D341Med (cell line): ENCODE data around the gene TIMM29.
"Not testable (repeated sequence)": the region's sequence is repeated elsewhere in the genome, so short reads cannot be mapped to it uniquely, and the experiment has no call there.

ENCODE experiments used
- DNase-seq: peaks from one replicate; pipeline ENCODE4 v3.0.0; 2012; ENCODE audit warnings: low spot score

Gene TIMM29

DNA sequence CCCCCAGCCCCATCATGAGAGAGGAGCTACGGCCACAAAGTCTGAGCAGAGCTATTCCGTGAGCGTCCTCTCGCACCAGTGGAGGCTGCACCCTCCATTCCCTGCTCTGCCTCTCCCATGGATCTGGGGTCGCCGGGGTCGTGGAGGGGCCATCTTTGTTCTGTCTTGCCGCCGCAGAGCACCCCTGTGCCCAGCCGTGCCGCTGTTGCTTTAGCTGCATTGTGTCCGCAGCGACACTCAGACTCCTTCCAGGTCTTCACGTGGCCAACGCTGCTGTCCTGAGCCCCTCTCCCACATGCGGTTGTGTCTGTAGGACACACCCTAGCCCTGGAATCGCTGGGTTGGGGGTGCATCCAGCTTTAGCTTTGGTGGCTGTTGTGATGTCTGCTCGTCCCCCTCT is 16.0 kb upstream of the TIMM29 start:
- DNase-seq: no peak

DNA sequence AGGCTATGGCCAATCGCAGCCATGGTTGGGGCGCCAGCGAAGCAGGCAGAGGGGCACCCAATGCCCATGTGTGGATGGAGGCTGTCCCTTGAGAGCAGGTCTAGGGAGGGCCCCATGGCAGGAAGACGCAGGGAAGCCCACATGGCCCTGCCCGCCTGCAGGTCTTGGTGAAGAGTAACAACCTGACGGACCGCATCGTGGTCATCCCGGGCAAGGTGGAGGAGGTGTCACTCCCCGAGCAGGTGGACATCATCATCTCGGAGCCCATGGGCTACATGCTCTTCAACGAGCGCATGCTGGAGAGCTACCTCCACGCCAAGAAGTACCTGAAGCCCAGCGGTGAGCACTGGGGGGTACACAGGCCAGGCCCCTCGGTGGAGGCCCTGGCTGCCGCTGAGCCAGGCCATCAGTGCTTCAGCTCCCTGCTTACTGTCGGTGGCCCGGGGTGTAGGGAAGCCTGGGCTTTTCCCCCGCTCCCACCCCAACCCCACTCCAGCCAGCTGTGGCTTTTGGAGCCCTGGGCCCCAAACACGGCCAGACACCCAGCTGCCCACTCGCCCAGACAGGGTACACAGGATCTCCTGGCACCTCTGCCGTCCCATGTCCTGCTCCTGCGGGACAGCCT is 14.8 kb upstream of the TIMM29 start:
- no peak for DNase-seq

DNA sequence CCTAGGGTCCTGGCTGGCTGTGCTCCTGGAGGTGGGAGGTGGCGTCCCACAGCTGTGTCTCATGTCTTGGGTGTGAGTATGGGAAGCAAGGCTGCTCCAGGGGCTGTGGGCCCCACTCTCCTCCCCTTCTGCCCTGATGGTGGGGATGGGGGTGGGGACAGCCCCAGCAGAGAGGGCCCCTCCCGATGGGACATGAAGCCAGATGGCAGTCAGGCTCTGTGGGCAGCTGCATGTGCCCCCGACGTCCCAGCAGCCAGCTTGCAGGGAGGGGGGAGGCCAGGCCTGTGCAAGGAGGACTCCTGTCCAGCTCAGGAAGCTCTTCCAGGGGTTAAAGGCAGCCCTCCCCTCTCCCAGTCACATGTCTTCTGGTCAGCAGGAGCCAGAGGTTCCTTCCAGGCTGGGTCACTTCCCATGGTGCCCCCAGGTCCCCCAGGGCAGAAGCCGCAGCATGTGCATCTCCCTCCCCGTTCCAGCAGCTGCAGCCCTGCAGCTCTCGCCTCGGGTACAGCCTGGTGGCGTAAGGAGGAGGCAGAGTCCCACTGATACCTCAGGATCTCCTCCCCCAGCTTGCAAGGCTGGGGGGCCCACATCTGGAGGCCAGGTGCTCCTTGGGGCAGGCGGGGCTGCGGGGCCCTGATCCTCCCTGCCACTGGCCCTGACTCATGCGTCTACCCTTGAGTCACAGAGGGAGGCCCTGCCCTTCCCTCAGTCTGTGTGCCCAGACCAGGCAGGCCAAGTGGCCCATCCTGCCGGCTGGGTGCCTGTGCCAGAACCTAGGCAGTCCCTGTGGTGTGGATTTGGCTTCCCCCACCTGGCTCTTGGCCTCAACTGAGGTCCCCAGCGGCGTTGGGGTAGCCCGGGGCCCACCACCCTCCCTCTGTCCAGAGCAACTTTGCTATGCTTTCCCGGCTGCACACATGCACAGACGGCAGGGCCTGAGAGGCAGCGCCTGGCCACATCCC is 13.2 kb upstream of the TIMM29 start:
- DNase-seq: no peak

DNA sequence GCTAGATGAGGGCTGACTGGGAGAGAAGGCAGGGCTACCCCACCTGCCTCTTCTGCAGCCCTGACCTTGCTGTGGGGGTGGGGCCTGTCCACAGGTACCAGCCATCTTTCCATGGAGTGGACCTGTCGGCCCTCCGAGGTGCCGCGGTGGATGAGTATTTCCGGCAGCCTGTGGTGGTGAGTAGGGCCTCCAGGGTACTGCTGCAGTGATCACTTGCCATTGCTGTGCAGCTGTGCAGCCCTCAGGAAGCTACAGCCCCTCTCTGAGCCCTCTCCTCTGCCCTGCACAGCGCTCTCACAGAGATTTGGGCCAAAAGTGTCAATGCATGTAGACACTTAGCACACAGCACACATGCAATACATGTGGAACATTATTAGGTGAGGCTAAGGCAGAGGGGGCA is 12.0 kb upstream of the TIMM29 start:
- DNase-seq: no peak

DNA sequence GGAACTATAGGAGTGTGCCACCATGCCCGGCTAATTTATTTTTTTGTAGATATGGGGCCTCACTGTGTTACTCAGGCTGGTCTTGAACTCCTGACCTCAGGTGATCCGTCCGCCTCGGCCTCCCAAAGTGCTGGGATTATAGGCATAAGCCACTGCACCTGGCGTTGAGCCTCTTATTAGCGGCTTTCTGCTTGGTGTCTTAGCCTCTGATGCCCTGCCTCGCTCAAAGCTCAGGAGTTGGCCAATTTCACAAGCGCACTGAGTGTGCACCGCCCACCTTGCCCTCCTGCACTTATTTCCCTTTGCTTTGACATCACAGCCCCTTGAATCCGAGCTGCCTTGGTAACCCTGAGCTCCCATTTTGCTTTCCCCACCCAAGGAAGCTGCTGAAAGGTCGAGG is 10.3 kb upstream of the TIMM29 start:
- peak; percentile 63 for DNase-seq

DNA sequence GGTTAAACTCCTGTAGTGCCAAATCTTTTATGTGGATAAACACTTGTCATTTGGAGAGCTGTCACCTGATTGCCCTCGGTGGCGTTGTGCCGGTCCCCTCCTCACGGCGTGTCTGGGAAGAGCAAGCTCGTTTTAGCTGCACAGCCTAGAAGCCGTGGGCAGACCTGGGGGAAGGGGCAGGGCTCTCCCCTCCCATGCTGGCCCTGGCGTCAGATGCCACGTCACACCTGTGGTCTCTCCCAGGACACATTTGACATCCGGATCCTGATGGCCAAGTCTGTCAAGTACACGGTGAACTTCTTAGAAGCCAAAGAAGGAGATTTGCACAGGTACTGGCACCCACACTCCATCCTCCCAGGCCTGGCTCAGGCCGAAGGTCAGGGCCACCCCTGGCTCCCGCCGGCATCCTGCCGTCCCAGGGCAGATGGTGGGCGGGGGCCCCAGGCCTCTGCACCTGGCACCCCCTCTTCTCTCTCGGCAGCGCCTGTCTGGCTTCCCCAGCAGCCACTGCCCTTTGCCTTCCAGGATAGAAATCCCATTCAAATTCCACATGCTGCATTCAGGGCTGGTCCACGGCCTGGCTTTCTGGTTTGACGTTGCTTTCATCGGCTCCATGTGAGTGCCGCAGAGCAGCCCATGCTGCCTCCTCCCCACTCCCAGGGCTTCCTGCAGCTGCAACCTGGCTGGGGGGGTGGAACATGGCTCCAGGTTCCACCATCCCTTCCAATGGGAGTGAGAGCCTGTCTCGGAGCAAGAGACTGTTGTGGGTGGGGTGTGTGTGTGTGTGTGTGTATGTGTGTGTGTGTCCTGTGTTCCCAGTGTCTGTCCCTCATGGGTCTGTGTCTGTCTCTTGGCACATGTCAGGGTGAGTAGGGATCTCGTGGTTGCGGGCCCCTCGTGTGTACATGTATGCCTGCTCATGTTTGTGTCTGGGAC is 9.0 kb upstream of the TIMM29 start:
- DNase-seq: peak; percentile 31

DNA sequence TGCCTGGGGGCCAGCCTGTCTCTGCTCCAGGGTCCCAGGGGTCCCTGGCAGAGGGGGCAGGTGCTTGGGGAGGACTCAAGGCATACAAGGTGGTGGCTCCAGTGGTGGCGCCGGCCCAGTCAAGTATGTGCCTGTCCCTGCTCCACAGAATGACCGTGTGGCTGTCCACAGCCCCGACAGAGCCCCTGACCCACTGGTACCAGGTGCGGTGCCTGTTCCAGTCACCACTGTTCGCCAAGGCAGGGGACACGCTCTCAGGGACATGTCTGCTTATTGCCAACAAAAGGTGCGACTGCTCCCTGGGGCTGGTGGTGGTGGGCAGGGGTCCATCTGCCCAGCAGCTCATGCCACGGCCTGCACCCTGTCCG is 8.3 kb upstream of the TIMM29 start:
- peak; percentile 20 for DNase-seq

DNA sequence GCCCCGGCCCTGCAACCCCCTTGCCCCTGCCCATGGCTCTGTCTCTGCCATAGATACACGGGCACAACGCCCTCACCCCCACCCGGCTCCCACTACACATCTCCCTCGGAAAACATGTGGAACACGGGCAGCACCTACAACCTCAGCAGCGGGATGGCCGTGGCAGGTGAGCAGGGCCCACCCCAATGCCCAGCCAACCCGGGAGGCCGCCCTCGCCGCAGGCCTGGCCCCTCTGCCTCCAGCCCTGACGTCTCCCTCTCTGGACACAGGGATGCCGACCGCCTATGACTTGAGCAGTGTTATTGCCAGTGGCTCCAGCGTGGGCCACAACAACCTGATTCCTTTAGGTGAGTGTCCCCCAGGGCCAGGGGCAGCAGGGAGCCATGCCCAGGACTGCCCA is 7.8 kb upstream of the TIMM29 start:
- DNase-seq: no peak

DNA sequence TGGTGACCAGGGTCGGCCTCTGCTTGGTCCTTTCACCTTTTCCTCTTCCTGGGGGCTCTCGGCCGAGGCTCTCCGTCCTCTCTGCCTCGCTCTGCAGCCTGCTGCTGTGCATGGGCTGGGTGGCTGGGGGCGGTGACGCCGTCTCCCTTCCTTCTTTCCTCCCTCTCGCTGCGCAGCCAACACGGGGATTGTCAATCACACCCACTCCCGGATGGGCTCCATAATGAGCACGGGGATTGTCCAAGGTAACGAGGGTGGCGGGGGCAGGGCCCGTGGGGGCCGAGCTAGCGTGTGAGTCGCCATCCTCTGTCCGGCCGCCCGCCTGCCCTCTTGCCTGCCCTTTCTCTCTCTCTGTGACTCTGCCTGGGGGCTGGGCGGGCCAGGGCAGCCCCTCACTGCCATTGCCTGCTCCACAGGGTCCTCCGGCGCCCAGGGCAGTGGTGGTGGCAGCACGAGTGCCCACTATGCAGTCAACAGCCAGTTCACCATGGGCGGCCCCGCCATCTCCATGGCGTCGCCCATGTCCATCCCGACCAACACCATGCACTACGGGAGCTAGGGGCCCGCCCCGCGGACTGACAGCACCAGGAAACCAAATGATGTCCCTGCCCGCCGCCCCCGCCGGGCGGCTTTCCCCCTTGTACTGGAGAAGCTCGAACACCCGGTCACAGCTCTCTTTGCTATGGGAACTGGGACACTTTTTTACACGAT is 7.3 kb upstream of the TIMM29 start:
- peak; percentile 27 for DNase-seq

DNA sequence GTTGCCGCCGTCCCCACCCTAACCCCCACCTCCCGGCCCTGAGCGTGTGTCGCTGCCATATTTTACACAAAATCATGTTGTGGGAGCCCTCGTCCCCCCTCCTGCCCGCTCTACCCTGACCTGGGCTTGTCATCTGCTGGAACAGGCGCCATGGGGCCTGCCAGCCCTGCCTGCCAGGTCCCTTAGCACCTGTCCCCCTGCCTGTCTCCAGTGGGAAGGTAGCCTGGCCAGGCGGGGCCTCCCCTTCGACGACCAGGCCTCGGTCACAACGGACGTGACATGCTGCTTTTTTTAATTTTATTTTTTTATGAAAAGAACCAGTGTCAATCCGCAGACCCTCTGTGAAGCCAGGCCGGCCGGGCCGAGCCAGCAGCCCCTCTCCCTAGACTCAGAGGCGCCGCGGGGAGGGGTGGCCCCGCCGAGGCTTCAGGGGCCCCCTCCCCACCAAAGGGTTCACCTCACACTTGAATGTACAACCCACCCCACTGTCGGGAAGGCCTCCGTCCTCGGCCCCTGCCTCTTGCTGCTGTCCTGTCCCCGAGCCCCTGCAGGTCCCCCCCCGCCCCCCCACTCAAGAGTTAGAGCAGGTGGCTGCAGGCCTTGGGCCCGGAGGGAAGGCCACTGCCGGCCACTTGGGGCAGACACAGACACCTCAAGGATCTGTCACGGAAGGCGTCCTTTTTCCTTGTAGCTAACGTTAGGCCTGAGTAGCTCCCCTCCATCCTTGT is 6.5 kb upstream of the TIMM29 start:
- peak; percentile 33 for DNase-seq

DNA sequence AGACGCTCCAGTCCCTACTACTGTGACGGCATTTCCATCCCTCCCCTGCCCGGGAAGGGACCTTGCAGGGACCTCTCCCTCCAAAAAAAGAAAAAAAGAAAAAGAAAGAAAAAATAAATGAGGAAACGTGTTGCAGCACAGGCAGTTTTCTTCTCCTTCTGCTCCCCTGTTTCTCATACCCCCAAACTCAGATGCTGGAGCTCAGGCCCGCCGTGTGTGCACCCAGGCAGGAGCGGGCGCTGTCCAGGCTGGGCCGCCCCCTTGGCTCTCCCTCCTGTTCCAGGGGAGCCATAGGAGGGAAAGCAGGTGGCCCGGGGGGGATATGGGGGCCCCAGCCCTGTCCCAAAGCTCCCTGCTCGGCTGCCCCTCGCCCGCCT is 6.0 kb upstream of the TIMM29 start:
- peak; percentile 24 for DNase-seq

DNA sequence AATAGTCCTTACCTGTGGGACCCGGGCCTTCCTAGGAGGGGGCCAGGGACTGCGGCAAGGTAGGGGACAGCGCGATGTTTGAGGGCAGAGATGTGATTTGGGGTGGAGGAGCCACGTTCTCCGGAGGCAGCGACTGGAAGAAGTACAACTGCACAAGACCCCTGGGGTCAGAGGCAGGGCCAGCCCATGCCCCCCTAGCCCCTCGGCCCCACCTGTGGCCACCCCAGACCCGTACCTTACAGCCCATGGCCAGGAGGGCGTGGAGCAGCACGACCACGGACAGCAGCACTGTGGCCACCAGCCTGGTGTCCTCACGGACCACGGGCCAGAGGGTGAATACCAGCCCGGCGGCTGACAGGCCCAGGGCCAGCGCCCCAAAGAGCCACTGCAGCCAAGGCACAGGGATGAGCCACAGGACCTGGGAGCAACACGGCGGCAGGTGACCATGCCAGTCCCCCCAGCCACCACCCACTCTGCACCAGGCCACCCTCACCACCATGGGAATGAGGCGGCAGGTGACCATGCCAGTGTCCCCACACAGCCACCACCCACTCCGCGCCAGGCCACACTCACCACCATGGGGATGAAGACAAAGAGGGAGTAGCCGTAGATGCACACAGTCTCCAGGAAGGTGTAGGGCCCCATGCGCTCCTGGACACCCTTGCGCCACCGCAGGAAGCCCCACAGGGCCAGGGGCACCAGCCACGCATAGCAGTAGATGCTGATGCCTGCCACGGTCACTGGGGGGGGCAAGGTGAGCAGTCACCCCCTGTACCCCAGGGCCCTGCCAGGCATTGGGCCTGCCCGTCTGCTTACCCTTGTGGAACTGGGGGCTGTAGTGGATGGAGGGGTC is 5.1 kb upstream of the TIMM29 start:
- peak; percentile 20 for DNase-seq

DNA sequence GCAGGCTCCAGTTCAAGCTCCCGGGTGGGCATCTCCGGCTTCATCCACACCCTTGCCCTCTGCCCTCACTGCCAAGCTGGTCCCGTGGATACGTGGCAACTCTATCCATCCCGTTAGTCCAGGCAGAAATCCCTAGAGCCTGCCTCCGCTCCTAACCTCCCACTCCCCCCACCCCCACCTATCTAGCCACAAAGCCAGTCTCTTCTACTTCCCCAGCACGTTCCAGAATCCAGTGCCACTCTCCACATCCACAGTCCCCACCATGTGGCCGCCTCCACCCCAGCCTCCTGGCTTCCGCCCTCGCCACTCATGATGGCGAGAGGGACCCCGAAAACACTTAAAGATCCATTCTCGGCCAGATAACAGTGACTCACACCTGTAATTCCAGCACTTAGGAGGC is 4.0 kb upstream of the TIMM29 start:
- peak; percentile 8 for DNase-seq

DNA sequence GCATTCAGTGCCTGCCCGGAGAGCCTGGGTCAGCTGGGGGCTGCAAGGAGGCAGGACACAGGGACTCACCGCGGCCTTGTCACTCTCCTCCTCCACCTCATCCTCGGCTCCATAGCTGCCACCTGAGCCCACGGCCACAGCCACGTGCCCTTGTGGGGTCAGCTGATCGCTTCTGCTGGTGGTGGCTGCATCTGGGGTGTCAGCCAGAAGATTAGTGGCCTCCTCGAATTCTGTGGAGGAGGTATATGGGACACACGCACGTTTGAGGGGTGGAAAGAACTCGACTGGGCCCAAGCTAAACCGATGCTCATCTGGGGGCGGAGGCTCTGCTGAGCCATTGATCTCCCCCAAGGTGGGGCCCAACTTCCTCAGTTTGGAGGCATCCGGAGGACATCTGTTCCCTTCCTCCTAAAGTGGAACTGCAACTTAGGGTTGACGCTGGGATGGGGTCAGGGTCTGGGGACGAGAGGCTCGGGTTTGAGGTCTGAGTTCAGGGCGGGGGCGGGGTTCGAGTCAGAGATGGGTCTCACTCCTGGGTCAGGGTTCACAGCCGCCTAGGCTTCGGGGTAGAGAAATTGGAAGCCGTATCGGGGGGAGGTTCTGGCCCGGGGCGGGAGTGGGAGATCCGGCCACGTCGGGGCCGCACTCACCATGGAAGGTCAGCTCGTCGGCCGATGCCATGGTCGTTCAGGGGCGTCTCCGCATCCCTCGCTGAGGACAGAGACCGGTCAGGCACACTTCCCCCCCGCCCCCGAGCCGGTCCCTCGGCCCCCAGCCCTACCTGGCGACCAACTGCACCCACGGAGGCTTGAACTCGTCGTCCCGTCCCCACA is 665 bp upstream of the TIMM29 start:
- peak; percentile 38 for DNase-seq

DNA sequence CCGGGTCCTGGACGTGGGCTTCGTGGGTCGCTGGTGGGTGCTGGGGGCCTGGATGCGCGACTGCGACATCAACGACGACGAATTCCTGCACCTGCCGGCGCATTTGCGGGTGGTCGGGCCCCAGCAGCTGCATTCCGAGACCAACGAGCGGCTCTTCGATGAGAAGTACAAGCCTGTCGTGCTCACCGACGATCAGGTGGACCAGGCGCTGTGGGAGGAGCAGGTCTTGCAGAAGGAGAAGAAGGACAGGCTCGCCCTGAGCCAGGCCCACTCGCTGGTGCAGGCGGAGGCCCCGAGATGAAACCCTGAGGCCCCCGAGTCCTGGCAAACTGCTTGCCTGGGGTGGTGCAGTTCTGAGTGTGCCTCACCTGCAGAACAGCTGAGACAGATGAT is 787 bp downstream of the TIMM29 start:
- DNase-seq: no peak

DNA sequence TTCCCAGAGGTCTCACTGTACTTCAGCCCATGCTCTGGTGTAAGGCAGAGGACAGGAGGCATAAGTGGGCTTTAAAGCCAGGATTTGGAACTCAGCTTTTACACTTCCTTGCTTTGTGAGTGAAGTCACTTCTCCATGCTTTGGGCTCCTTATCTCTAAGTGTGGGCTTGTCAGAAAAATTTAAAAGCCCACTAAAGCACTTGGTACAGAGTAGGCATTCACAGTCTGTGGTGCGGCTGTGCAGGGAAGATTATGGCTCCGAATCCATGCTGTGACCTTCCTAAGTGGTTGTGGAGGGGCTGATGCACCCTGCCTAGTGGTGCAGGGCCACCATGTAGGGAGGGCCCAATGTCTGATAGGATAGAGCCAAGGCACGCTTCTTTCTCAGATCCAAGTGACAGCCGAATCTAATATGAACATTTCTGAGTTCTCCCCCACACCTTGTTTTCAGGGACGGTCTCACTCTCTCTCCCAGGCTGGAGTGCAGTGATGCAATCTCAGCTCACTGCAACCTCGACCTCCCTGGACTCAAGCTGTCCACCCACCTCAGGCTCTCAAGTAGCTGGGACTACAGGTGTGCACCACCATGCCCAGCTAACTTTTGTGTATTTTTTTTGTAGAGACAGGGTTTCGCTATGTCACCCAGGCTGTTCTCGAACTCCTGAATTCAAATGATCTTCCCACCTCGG is 6.9 kb downstream of the TIMM29 start:
- DNase-seq: no peak

DNA sequence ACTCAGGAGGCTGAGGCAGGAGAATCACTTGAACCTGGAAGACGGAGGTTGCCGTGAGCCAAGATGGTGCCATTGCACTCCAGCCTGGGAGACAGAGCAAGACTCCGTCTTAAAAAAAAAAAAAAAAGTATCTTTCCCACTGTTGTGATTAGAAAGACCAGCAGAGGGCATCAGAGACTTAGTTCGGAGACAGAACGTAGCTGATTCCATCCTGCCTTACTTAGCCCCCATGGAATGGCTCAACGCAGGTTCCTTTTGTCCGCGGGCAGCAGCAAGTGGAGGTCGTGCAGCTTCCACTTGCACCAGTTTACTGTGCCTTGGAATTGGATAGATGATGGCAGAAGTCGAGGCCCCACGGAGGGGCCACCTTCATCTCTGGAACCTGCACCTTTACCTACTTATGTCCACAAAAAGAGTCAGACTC is 8.1 kb downstream of the TIMM29 start:
- DNase-seq: peak; percentile 79

DNA sequence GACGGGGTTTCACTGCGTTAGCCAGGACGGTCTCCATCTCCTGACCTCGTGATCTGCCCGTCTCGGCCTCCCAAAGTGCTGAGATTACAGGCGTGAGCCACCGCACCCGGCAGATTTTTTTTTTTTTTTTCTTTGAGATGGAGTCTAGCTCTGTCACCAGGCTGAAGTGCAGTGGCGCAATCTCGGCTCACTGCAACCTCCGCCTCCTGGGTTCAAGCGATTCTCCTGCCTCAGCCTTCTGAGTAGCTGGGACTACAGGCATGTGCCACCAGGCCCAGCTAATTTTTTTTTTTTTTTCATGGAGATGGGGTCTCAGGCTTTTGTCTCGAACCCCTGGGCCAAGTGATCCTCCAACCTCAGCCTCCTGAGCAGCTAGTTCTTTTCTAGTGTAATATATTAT is 13.0 kb downstream of the TIMM29 start:
- not testable (repeated sequence) for DNase-seq

DNA sequence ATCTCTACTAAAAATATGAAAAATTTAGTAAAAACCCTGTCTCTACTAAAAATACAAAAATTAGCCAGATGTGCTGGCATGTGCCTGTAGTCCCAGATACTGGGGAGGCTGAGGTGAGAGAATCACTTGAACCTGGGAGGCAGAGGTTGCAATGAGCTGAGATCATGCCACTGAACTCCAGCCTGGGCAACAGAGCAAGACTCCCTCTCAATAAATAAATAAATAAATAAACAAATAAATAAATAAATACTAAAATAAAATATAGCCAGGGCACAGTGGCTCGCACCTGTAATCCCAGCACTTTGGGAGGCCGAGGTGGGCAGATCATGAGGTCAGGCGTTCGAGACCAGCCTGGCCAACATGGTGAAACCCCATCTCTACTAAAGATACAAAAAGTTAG is 14.8 kb downstream of the TIMM29 start:
- DNase-seq: not testable (repeated sequence)
